ENCODE data around the gene RGS9.

Gene RGS9

GRCh38 chr17:65131946-65132345, 5.2 kb upstream of the RGS9 start:
- Mint-ChIP-seq H3K27me3 (ENCODE audit: low read depth) (peaks cover 40% of the 10 kb centered on the region), H3K36me3 (ENCODE audit: low read depth) (no peaks in the 10 kb centered on the region), H3K4me3 (no peak overlapping the region), H3K9me3 (peaks cover 2% of the 10 kb centered on the region), H3K4me1 (no peaks in the 10 kb centered on the region), H3K27ac (no peak overlapping the region)
- TF ChIP-seq CTCF (IDR thresholded peaks at IDR 0.05; ENCODE audit: unreplicated experiment in 3 of 3) = no peak

GRCh38 chr17:65134035-65134434, 3.1 kb upstream of the RGS9 start:
- Mint-ChIP-seq H3K36me3 (ENCODE audit: low read depth) (no peaks in the 10 kb centered on the region), H3K9me3 (peaks cover 2% of the 10 kb centered on the region), H3K4me3 (no peak overlapping the region), H3K27ac (no peak overlapping the region), H3K4me1 (peaks cover 14% of the 10 kb centered on the region), H3K27me3 (ENCODE audit: low read depth) (peaks cover 31% of the 10 kb centered on the region)
- TF ChIP-seq CTCF (IDR thresholded peaks at IDR 0.05; ENCODE audit: unreplicated experiment in 3 of 3) = no peak

- Mint-ChIP-seq H3K4me3 (peak overlapping the region; percentile 22 to 86 (median 49)), H3K9me3 (peaks cover 2% of the 10 kb centered on the region), H3K27me3 (ENCODE audit: low read depth) (peaks cover 37% of the 10 kb centered on the region), H3K27ac (peak overlapping the region in 2 of 3 experiments; percentile 43 to 90), H3K4me1 (peaks cover 21% of the 10 kb centered on the region), H3K36me3 (ENCODE audit: low read depth) (no peaks in the 10 kb centered on the region)
- no peak for TF ChIP-seq CTCF (IDR thresholded peaks at IDR 0.05; ENCODE audit: unreplicated experiment in 3 of 3)
Measured at GRCh38 chr17:65139101-65139764, 2.1 kb downstream of the RGS9 start.

GRCh38 chr17:65142247-65142646, 5.1 kb downstream of the RGS9 start:
- no peaks in the 10 kb centered on the region for H3K36me3 Mint-ChIP-seq (ENCODE audit: low read depth)
- peak overlapping the region in 1 of 3 experiments; percentile 13 for H3K27ac Mint-ChIP-seq
- no peaks in the 10 kb centered on the region for H3K9me3 Mint-ChIP-seq
- no peak for TF ChIP-seq CTCF (IDR thresholded peaks at IDR 0.05; ENCODE audit: unreplicated experiment in 3 of 3)
- H3K27me3 Mint-ChIP-seq (ENCODE audit: low read depth) = peaks cover 30% of the 10 kb centered on the region
- H3K4me1 Mint-ChIP-seq = peaks cover 25% of the 10 kb centered on the region
- H3K4me3 Mint-ChIP-seq = no peak overlapping the region

GRCh38 chr17:65143889-65144604, 6.9 kb downstream of the RGS9 start:
- no peaks in the 10 kb centered on the region for H3K9me3 Mint-ChIP-seq
- TF ChIP-seq CTCF (IDR thresholded peaks at IDR 0.05; ENCODE audit: unreplicated experiment in 3 of 3) = no peak
- H3K4me1 Mint-ChIP-seq = peaks cover 16% of the 10 kb centered on the region
- H3K27me3 Mint-ChIP-seq (ENCODE audit: low read depth) = peaks cover 25% of the 10 kb centered on the region
- peak overlapping the region; percentile 33 to 72 (median 47) for H3K27ac Mint-ChIP-seq
- no peaks in the 10 kb centered on the region for H3K36me3 Mint-ChIP-seq (ENCODE audit: low read depth)
- H3K4me3 Mint-ChIP-seq = peak overlapping the region in 2 of 3 experiments; percentile 9 to 39

Data from nephron (organoid).